HEK293 (cell line): ENCODE data around the gene ESR1.

Experiments
- CTCF ChIA-PET: fragments of 350-600 bp; formaldehyde crosslinking; extraction: SDS; loops from one replicate; lab custom pipeline; 2021; ENCODE audit warnings: antibody characterized with exemption; lab: Yijun Ruan, JAX
- POLR2A ChIA-PET: fragments of 300-600 bp; formaldehyde crosslinking; extraction: SDS; loops from one replicate; lab custom pipeline; 2020; ENCODE audit warnings: antibody characterized with exemption, inconsistent platforms; lab: Yijun Ruan, JAX
- H3K27ac ChIP-seq: fragments of 200-500 bp; sonication (Bioruptor generic); 2 replicates; pipeline ENCODE4 v1.5.1; 2014; ENCODE audit warnings: low read depth, low read length, control low read depth, inconsistent platforms; ENCODE audit errors: extremely low read depth
- H3K36me3 ChIP-seq, 2 experiments: fragments of 200-500 bp in 1 of 2; sonication (Bioruptor generic) in 1 of 2; 1 replicate in 1 of 2; 2 replicates in 1 of 2; pipeline ENCODE4 v1.5.1; 2014 to 2017; ENCODE audit warnings: inconsistent platforms in 2 of 2, low read length in 2 of 2; ENCODE audit not compliant: control insufficient read depth in 2 of 2, insufficient read depth in 1 of 2
- H3K4me1 ChIP-seq: fragments of 200-500 bp; sonication (Bioruptor generic); 2 replicates; pipeline ENCODE4 v1.5.1; 2014; ENCODE audit warnings: mild to moderate bottlenecking, low read length, inconsistent platforms; ENCODE audit not compliant: control insufficient read depth, insufficient read depth
- H3K4me3 ChIP-seq: 2 replicates; pipeline ENCODE4 v1.5.1; 2011; ENCODE audit warnings: low read depth, mild to moderate bottlenecking, control low read depth, low read length, moderate library complexity
- H3K9me3 ChIP-seq: fragments of 200-500 bp; sonication (Bioruptor generic); 2 replicates; pipeline ENCODE4 v1.5.1; 2014; ENCODE audit warnings: low read depth, low read length, inconsistent platforms; ENCODE audit not compliant: control insufficient read depth, insufficient read depth
- GFI1B ChIP-seq: fragments of 450-650 bp; formaldehyde crosslinking; IDR thresholded peaks from 2 replicates; pipeline ENCODE4 v1.5.1; 2016; ENCODE audit warnings: missing biosample characterization, missing genetic modification characterization
- GLI4 ChIP-seq: fragments of 450-650 bp; formaldehyde crosslinking; IDR thresholded peaks from 2 replicates; pipeline ENCODE4 v1.5.1; 2016; ENCODE audit warnings: missing biosample characterization, missing genetic modification characterization
- MEIS1 ChIP-seq: sonication (generic); formaldehyde crosslinking; IDR thresholded peaks from 2 replicates; pipeline ENCODE4 v1.8.1; 2022; ENCODE audit warnings: missing genetic modification reagents, mild to moderate bottlenecking, borderline replicate concordance
- SETDB1 ChIP-seq: IDR thresholded peaks from one replicate; pipeline ENCODE4 v1.6.1; 2017; ENCODE audit warnings: mild to moderate bottlenecking, low read length, moderate library complexity, mixed read lengths; ENCODE audit not compliant: insufficient read length
- SP3 ChIP-seq: fragments of 450-650 bp; formaldehyde crosslinking; IDR thresholded peaks from 2 replicates; pipeline ENCODE4 v1.5.1; 2016; ENCODE audit warnings: missing biosample characterization, missing genetic modification characterization
- WT1 ChIP-seq: fragments of 450-650 bp; formaldehyde crosslinking; IDR thresholded peaks from 2 replicates; pipeline ENCODE4 v1.5.1; 2016; ENCODE audit warnings: missing biosample characterization, missing genetic modification characterization
- YY1 ChIP-seq: fragments of 450-650 bp; formaldehyde crosslinking; IDR thresholded peaks from 2 replicates; pipeline ENCODE4 v1.5.1; 2018; ENCODE audit warnings: missing biosample characterization, missing genetic modification characterization
- ZBTB48 ChIP-seq: fragments of 450-650 bp; formaldehyde crosslinking; IDR thresholded peaks from 2 replicates; pipeline ENCODE4 v1.5.1; 2016; ENCODE audit warnings: missing biosample characterization, missing genetic modification characterization
- ZFP3 ChIP-seq: fragments of 450-650 bp; formaldehyde crosslinking; IDR thresholded peaks from 2 replicates; pipeline ENCODE4 v1.5.1; 2016; ENCODE audit warnings: low read depth, missing biosample characterization, missing genetic modification characterization
- ZNF132 ChIP-seq: fragments of 450-650 bp; formaldehyde crosslinking; IDR thresholded peaks from 2 replicates; pipeline ENCODE4 v1.5.1; 2017; ENCODE audit warnings: missing biosample characterization, missing genetic modification characterization, borderline replicate concordance
- ZNF248 ChIP-seq: fragments of 450-650 bp; formaldehyde crosslinking; IDR thresholded peaks from 2 replicates; pipeline ENCODE4 v1.5.1; 2017; ENCODE audit warnings: missing biosample characterization, missing genetic modification characterization
- ZNF335 ChIP-seq: fragments of 450-650 bp; formaldehyde crosslinking; conservative IDR thresholded peaks from 2 replicates; pipeline ENCODE4 v1.5.1; 2016; ENCODE audit warnings: missing biosample characterization, missing genetic modification characterization
- ZNF341 ChIP-seq: fragments of 450-650 bp; formaldehyde crosslinking; IDR thresholded peaks from 2 replicates; pipeline ENCODE4; 2016; ENCODE audit warnings: low read depth, missing biosample characterization, missing genetic modification characterization
- ZNF433 ChIP-seq: fragments of 450-650 bp; formaldehyde crosslinking; IDR thresholded peaks from 2 replicates; pipeline ENCODE4 v1.5.1; 2016; ENCODE audit warnings: missing biosample characterization, missing genetic modification characterization, low read depth
- ZNF473 ChIP-seq: fragments of 450-650 bp; formaldehyde crosslinking; IDR thresholded peaks from 2 replicates; pipeline ENCODE4 v1.5.1; 2017; ENCODE audit warnings: missing biosample characterization, missing genetic modification characterization
- ZNF529 ChIP-seq: fragments of 450-650 bp; formaldehyde crosslinking; IDR thresholded peaks from 2 replicates; pipeline ENCODE4 v1.5.1; 2017; ENCODE audit warnings: missing genetic modification characterization, missing biosample characterization; ENCODE audit not compliant: insufficient replicate concordance
- ZNF549 ChIP-seq: fragments of 450-650 bp; IDR thresholded peaks from 2 replicates; pipeline ENCODE4 v1.5.1; 2018; ENCODE audit warnings: missing biosample characterization, missing genetic modification characterization, mild to moderate bottlenecking, inconsistent platforms, moderate library complexity
- ZNF600 ChIP-seq: fragments of 450-650 bp; formaldehyde crosslinking; IDR thresholded peaks from 2 replicates; pipeline ENCODE4 v1.5.1; 2016; ENCODE audit warnings: missing biosample characterization, missing genetic modification characterization
- ZNF670 ChIP-seq: fragments of 450-650 bp; formaldehyde crosslinking; IDR thresholded peaks from 2 replicates; pipeline ENCODE4 v1.5.1; 2016; ENCODE audit warnings: missing biosample characterization, missing genetic modification characterization, low read depth
- ZNF701 ChIP-seq: fragments of 450-650 bp; formaldehyde crosslinking; IDR thresholded peaks from 2 replicates; pipeline ENCODE4 v1.5.1; 2016; ENCODE audit warnings: missing biosample characterization, missing genetic modification characterization
- ZNF76 ChIP-seq: fragments of 450-650 bp; formaldehyde crosslinking; IDR thresholded peaks from 2 replicates; pipeline ENCODE4; 2016; ENCODE audit warnings: low read depth, missing biosample characterization, missing genetic modification characterization, borderline replicate concordance
- ZSCAN16 ChIP-seq: fragments of 450-650 bp; formaldehyde crosslinking; IDR thresholded peaks from 2 replicates; pipeline ENCODE4 v1.5.1; 2016; ENCODE audit warnings: missing biosample characterization, missing genetic modification characterization
- TF ChIP-seq, protein P1 (sequence below): fragments of 450-650 bp; formaldehyde crosslinking; IDR thresholded peaks from 2 replicates; pipeline ENCODE4 v1.5.1; 2016; ENCODE audit warnings: missing biosample characterization, missing genetic modification characterization, borderline replicate concordance
- TF ChIP-seq, protein P2 (sequence below): fragments of 450-650 bp; formaldehyde crosslinking; IDR thresholded peaks from 2 replicates; pipeline ENCODE4 v1.5.1; 2016; ENCODE audit warnings: missing biosample characterization, missing genetic modification characterization
- TF ChIP-seq, protein P3 (sequence below): fragments of 450-650 bp; formaldehyde crosslinking; IDR thresholded peaks from 2 replicates; pipeline ENCODE4 v1.5.1; 2017; ENCODE audit warnings: missing biosample characterization, missing genetic modification characterization
- TF ChIP-seq, protein P4 (sequence below): fragments of 450-650 bp; formaldehyde crosslinking; IDR thresholded peaks from 2 replicates; pipeline ENCODE4 v1.5.1; 2016; ENCODE audit warnings: missing biosample characterization, missing genetic modification characterization
- TF ChIP-seq, protein P5 (sequence below): fragments of 450-650 bp; IDR thresholded peaks from 2 replicates; pipeline ENCODE4 v1.5.1; 2018; ENCODE audit warnings: missing biosample characterization, mild to moderate bottlenecking, missing genetic modification characterization

Gene ESR1

DNA sequence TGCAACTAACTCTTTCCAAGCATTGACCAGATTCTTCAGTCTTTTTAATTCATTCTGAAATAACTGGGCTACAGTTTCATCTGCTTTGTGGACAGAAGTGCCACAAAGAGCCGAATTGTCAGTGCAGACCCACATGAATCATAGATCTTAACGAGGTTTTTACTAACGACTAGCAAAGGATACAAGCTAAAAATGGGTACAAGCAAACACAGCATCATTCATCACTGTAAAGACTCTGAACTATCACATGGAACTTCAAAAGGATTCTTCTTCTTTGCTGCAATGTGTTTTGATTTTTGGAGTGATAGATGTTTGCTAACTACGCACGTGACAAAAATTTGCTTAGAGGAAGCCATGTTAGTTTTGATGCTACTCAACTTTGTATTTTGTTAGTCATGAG lies 227.1 kb downstream of the ESR1 start:
- Histone ChIP-seq H3K4me3 (no peak overlapping the region), H3K4me1 (no peaks in the 10 kb centered on the region), H3K36me3 (no peaks in the 10 kb centered on the region), H3K27ac (no peak overlapping the region), H3K9me3 (no peaks in the 10 kb centered on the region)
- POLR2A ChIA-PET: no interaction called here
- CTCF ChIA-PET: no interaction called here
- TF ChIP-seq ZNF670 (tag by site-specific recombination): no peak

DNA sequence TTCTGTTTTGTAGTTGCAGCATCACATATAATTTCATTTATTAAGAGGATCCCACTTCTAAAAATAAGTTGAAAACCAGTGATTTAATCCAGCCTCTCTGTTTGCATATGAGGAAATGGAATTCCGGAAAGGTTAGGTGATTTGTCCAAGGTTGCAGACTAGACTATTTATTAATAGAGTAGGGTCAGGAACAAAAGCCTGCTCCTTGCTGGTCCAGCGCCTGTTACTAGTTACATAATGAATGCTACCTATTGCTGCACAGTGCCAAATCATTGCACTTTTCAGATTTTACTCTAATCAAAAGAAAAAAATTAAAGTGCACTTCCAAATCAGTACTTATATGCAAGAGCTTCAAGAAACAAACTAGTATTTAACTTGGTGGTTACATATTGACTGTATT lies 238.6 kb downstream of the ESR1 start:
- TF ChIP-seq, protein P1, sequence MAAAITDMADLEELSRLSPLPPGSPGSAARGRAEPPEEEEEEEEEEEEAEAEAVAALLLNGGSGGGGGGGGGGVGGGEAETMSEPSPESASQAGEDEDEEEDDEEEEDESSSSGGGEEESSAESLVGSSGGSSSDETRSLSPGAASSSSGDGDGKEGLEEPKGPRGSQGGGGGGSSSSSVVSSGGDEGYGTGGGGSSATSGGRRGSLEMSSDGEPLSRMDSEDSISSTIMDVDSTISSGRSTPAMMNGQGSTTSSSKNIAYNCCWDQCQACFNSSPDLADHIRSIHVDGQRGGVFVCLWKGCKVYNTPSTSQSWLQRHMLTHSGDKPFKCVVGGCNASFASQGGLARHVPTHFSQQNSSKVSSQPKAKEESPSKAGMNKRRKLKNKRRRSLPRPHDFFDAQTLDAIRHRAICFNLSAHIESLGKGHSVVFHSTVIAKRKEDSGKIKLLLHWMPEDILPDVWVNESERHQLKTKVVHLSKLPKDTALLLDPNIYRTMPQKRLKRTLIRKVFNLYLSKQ (tag by site-specific recombination): no peak
- no peak for TF ChIP-seq ZNF600 (tag by site-specific recombination)
- TF ChIP-seq, protein P2, sequence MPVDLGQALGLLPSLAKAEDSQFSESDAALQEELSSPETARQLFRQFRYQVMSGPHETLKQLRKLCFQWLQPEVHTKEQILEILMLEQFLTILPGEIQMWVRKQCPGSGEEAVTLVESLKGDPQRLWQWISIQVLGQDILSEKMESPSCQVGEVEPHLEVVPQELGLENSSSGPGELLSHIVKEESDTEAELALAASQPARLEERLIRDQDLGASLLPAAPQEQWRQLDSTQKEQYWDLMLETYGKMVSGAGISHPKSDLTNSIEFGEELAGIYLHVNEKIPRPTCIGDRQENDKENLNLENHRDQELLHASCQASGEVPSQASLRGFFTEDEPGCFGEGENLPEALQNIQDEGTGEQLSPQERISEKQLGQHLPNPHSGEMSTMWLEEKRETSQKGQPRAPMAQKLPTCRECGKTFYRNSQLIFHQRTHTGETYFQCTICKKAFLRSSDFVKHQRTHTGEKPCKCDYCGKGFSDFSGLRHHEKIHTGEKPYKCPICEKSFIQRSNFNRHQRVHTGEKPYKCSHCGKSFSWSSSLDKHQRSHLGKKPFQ (tag by site-specific recombination): no peak
- TF ChIP-seq ZSCAN16 (tag by site-specific recombination): no peak
- no peak for TF ChIP-seq GLI4
- TF ChIP-seq, protein P3, sequence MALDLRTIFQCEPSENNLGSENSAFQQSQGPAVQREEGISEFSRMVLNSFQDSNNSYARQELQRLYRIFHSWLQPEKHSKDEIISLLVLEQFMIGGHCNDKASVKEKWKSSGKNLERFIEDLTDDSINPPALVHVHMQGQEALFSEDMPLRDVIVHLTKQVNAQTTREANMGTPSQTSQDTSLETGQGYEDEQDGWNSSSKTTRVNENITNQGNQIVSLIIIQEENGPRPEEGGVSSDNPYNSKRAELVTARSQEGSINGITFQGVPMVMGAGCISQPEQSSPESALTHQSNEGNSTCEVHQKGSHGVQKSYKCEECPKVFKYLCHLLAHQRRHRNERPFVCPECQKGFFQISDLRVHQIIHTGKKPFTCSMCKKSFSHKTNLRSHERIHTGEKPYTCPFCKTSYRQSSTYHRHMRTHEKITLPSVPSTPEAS (tag by site-specific recombination): no peak
- no peak for TF ChIP-seq WT1 (tag by site-specific recombination)
- TF ChIP-seq ZNF549 (tag by site-specific recombination): no peak
- TF ChIP-seq ZNF76 (tag by site-specific recombination): no peak
- no peak for TF ChIP-seq GFI1B
- TF ChIP-seq, protein P4, sequence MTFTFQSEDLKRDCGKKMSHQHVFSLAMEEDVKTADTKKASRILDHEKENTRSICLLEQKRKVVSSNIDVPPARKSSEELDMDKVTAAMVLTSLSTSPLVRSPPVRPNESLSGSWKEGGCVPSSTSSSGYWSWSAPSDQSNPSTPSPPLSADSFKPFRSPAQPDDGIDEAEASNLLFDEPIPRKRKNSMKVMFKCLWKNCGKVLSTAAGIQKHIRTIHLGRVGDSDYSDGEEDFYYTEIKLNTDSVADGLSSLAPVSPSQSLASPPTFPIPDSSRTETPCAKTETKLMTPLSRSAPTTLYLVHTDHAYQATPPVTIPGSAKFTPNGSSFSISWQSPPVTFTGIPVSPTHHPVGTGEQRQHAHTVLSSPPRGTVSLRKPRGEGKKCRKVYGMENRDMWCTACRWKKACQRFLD: no peak
- no peak for TF ChIP-seq YY1 (tag by site-specific recombination)
- no peak for TF ChIP-seq SETDB1
- TF ChIP-seq ZBTB48 (tag by site-specific recombination): no peak
- Histone ChIP-seq H3K4me3 (no peak overlapping the region), H3K9me3 (no peaks in the 10 kb centered on the region), H3K36me3 (no peaks in the 10 kb centered on the region), H3K4me1 (peaks cover 7% of the 10 kb centered on the region; the same call in 1 of the 2 replicates), H3K27ac (no peak overlapping the region)
- POLR2A ChIA-PET: no interaction called here
- CTCF ChIA-PET: no interaction called here

DNA sequence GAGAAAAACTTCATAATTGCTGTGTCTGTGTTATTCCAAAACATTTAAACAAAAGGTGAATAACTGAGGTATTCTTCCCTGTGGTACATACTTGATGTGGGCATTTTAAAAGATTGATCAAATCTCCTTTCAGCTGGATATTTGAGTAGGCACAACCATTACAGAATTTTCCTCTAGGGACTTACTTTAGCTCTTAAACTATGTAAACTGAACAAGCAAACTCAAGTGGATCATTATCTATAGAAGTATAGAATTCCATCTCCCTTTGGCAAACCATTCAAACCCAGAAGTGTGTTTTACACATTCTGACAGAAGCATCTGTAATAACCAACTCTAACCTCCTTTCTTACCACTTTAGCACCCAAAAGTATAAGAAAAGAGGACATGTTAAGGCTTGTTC lies 241.4 kb downstream of the ESR1 start:
- POLR2A ChIA-PET: interaction anchor here (0.6 kb wide), 1 partner anchor 24 kb away, joined by 3 read pairs; no protein-coding TSS in a partner anchor
- no peaks in the 10 kb centered on the region for H3K9me3 ChIP-seq
- no peak overlapping the region; the same call in 1 of the 2 replicates for H3K27ac ChIP-seq
- CTCF ChIA-PET: interaction anchor here (0.6 kb wide), 1 partner anchor 280 kb away, joined by 5 read pairs; no protein-coding TSS in a partner anchor
- no peak overlapping the region for H3K4me3 ChIP-seq
- H3K36me3 ChIP-seq: no peaks in the 10 kb centered on the region
- peaks cover 7% of the 10 kb centered on the region; the same call in 1 of the 2 replicates for H3K4me1 ChIP-seq
- TF ChIP-seq ZNF433 (tag by site-specific recombination): no peak
- TF ChIP-seq MEIS1 (CRISPR knock-in tag): no peak
- no peak for TF ChIP-seq ZNF701 (tag by site-specific recombination)
- no peak for TF ChIP-seq ZFP3 (tag by site-specific recombination)
- no peak for TF ChIP-seq ZNF248
- TF ChIP-seq ZNF335 (tag by site-specific recombination): no peak
- no peak for TF ChIP-seq ZNF473
- TF ChIP-seq ZNF341 (tag by site-specific recombination): no peak
- TF ChIP-seq, protein P5, sequence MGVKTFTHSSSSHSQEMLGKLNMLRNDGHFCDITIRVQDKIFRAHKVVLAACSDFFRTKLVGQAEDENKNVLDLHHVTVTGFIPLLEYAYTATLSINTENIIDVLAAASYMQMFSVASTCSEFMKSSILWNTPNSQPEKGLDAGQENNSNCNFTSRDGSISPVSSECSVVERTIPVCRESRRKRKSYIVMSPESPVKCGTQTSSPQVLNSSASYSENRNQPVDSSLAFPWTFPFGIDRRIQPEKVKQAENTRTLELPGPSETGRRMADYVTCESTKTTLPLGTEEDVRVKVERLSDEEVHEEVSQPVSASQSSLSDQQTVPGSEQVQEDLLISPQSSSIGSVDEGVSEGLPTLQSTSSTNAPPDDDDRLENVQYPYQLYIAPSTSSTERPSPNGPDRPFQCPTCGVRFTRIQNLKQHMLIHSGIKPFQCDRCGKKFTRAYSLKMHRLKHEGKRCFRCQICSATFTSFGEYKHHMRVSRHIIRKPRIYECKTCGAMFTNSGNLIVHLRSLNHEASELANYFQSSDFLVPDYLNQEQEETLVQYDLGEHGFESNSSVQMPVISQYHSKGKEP: 0 out of 2 replicates have a peak, but pooled peaks have one; percentile 21
- TF ChIP-seq ZNF529 (tag by site-specific recombination): no peak
- no peak for TF ChIP-seq ZNF132 (tag by site-specific recombination)
- TF ChIP-seq SP3 (tag by site-specific recombination): no peak
